Hematopoietic multipotent progenitor cell treated with erythropoietin and hydrocortisone succinate and interleukin-3 and kit ligand, for 15 days (in vitro differentiated cells): ENCODE measurements around the gene FAM204A.

Experiments used
- DNase-seq: peaks from one replicate; pipeline ENCODE4 v3.0.0-alpha.2; 2015; ENCODE audit warnings: low spot score

FAM204A gene

GRCh38 chr10:118341791-118342637 is at the start of gene FAM204A:
TSS of gene FAM204A (minus strand) at chr10:118342324. CDS start at chr10:118336415, 5,909 bp downstream.
- DNase-seq, result peak; percentile 94

- DNase-seq, result no peak
Measured at GRCh38 chr10:118383699-118384098, 41.6 kb upstream of the FAM204A start.

GRCh38 chr10:118383063-118383689 is 41.1 kb upstream of the FAM204A start:
- no peak for DNase-seq

DNA sequence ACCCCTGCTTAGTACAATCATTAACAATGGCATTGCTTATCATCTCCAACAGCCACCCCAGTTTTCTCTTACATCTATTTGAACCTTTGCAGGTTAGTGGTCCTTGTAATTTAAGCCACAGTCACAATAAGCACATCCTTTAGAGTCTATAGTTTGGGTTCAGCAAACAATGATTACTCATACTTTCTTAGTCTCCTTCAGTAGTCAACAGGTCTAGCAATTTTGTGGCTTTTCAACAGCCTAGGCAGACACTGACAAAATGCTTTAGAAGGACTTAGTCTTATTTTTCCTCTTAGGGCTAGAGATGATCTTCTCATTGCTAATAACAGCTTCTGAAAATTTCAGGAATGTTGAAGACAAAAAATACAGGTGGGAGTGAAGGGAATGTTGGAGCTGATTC is 32.3 kb upstream of the FAM204A start:
- no peak for DNase-seq

GRCh38 chr10:118373786-118374185 is 31.7 kb upstream of the FAM204A start:
- no peak for DNase-seq

GRCh38 chr10:118370499-118370898 is 28.4 kb upstream of the FAM204A start:
- no peak for DNase-seq

- no peak for DNase-seq
Measured at GRCh38 chr10:118369641-118370205, 27.6 kb upstream of the FAM204A start.

- DNase-seq, result no peak
Measured at GRCh38 chr10:118365702-118366101, 23.6 kb upstream of the FAM204A start.

- DNase-seq, result no peak
Measured at GRCh38 chr10:118362103-118362502, 20.0 kb upstream of the FAM204A start.

- no peak for DNase-seq
Measured at GRCh38 chr10:118358327-118358726, 16.2 kb upstream of the FAM204A start.

DNA sequence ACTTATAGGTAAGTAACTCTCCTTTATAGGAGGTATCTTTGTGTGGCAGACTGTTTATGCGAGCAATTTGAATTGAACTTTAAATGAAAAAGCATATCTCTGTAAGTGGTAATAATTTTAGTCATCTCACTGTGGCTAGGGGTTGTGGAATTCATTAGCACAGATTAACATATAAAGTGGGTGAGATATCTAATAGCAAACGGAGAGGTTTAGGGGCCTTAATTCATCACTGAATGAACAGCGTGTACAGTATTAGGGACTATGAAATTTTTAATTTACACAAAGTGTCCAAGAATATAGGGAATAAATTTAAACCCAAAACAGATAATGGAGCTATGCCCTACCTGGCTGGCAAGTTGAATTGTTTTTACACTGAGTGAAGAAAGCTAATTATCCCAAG is 15.7 kb upstream of the FAM204A start:
- DNase-seq, result no peak

DNA sequence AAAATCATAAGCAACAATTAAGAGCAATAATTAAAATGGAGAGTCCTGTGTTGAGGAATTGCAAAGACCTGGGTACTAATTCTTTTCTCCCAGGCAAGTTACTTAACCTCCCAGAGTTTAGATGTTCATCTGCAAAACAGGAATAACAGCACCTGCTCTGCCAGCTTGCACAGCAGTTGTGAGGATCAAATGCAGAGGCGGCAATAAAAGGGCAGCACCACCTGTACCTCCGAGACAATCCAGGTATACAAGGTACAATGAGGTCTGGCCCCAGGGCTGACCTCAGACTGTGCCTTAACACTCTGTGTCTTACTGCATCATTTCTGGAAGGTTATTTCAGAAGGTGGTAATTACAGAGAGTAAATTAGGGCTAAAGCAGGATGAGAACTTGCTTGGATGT is 14.5 kb upstream of the FAM204A start:
- DNase-seq, result no peak

DNA sequence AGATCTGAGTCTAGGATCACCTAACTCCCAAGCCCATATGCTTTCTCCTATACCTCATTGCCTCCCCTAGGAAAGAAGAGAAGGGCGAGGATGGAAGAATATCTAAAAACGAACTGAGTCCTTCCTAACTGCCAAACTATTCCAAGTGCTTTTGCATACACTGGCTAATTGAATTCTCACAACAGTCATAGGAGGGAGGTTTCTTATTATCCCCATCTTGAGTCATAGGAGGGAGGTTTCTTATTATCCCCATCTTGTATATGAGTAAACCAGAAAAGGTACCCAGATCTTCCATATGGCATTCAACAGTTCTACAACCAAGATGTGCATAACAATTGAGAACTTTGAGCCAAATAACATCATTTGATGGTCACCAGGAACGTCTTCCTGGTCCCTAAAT is 13.1 kb upstream of the FAM204A start:
- no peak for DNase-seq

- no peak for DNase-seq
Measured at GRCh38 chr10:118349235-118349634, 7.1 kb upstream of the FAM204A start.

- DNase-seq, result no peak
Measured at GRCh38 chr10:118343549-118343948, 1.4 kb upstream of the FAM204A start.

DNA sequence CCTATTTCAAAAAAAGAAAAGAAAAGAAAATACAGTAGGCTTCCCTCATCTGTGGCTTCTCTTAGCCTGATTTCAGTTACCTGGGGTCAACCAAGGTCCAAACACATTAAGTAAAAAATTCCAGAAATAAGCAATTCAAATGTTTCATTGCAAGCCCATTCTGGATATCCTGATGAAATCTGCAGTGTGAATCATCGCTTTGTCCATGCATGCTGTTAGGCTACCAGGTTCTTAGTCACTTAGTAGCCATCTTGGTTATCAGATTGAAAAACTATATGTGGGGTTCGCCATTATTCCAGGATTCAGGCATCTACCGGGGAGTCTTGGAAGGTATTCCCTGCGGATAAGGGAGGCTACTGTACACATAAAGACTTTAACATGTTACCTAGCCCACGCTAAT is 991 bp upstream of the FAM204A start:
- DNase-seq, result no peak

DNA sequence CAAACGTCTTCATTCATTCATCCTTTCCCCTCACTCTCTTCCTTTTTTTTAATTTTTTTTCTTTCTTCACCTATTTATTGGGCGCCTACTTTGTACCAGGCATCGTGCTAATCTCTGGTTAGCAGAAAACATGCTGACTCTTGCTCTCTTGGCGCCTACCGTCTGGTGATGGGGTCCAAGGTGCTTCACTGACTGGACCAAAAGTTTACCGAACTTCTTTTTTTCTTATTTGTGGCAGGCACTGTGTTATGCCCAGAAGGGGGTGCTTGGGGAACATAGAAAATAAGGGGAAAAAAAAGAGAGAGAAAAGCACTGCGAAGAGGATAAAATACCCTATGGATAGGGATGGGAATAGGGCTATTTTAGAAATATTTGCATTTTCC is 505 bp upstream of the FAM204A start:
- no peak for DNase-seq

GRCh38 chr10:118340486-118340885 is 1.6 kb downstream of the FAM204A start:
- peak; percentile 6 for DNase-seq

DNA sequence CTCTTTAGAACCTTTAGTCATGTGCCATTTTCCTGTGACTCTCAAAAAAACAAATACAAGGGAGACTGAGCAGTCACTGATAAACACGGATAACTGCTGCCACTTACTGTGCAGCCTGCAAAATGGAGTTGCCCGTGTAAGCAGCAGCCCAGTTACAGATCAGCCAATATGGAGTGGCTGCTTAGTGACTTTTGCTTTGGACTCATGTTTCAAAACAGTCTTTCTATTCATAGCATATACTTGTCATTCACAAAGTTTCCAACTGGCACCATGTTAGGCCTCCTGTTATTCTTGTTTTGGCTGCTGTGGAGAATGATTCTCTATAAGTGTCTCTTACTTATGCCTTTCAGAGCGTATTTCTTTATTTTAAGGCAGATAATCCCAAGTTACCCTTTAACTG is 3.0 kb downstream of the FAM204A start:
- DNase-seq, result no peak

DNA sequence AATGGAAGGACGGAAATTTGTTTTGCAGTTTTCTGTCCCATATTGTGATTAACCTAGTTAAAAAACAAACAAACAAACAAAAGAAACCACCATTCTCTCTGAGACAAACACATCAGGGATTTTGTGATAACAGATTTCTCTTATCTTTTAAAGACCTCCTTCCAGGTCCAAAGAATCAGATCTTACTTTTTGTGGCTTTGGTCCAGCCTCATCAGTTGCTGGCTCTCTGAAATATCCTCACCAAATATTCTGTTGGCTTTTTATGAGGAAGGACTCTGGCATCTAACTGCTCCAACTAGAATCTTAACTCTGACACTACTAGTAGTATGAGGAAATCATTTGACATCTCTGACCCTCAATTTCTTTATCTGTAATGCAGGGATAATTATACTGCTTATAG is 4.8 kb downstream of the FAM204A start:
- no peak for DNase-seq

- DNase-seq, result no peak
Measured at GRCh38 chr10:118333871-118334270, 8.3 kb downstream of the FAM204A start.

GRCh38 chr10:118332948-118333710 is 9.0 kb downstream of the FAM204A start:
- no peak for DNase-seq

DNA sequence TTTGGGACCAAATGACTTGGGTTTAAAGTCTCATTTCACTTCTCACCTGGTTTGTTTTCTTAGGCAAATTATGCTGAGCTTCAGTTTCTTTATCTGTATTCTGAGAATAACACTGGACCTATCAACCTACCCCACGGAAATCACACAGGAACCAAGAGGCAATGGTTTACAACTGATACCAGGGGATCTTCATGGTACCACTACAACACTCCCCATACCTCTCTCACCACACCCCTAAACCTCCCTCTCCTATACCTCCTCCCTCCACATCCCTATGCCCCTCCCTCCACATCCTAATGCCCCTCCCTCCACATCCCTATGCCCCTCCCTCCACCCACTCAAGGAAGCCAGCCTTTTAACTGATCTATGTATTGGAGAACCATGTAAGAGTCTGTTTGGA is 9.9 kb downstream of the FAM204A start:
- peak; percentile 7 for DNase-seq
